ENCODE results near the gene OR7C1.
"Not testable (repeated sequence)": the region's sequence is repeated elsewhere in the genome, so short reads cannot be mapped to it uniquely, and the experiment has no call there.

The OR7C1 gene

DNA sequence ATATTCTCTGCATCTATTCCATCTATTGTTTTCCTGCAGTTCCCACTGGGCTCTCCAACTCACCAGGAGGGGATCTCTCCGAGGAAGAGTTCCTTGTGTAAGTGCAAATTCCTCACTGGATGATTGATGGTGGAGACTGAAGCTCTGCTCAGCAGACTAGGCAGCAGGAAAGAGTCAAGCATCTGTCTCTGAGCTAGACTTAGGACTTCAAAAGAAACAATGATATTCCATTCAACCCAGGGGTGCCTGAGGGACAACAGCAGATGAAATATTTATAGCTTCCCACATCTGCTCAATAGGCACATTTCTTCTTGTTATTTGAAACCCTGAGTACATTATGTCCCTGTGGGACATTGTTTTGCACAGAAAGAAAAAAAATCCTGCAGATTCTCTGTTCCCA, at the start of gene OR7C1, which contains the start of gene OR7A5:
TSS of gene OR7C1 (minus strand) at position 175 of the 400 bp plus-strand sequence. CDS start 35,049 bp downstream, outside the sequence.
TSS of gene OR7A5 (minus strand) at position 175 of the 400 bp plus-strand sequence. CDS start 6,944 bp downstream, outside the sequence.
- no peak for DNase-seq (ENCODE audit: low read depth in 2 of 3, low spot score in 1 of 3)

GRCh38 chr19:14871619-14872230, 36.7 kb upstream of the OR7C1 start:
- no peak for DNase-seq (ENCODE audit: low read depth in 2 of 3, low spot score in 1 of 3)

- DNase-seq (ENCODE audit: low read depth in 2 of 3, low spot score in 1 of 3): no peak
These were observed 33.5 kb upstream of the OR7C1 start for GRCh38 chr19:14868497-14868896.

DNA sequence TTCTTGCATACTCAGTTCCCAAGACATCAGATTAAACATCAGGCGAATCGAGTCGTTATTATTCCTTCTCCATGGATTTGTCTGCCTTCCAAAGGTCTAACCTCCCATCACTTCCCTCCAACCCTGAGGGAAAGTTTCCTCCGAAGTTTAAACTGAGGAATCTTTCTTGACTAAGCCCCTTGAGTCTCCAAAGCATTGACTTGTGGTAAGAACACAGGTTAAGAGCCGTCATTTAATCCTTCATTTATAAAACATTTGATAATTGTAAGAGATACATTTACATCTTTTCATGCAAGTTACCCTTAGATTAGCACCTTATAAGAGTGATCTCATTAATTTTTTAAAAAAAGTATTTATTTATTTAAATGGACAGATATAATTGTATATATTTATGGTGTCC, 13.8 kb upstream of the OR7C1 start, which contains the start of gene OR7A10:
TSS of gene OR7A10 (minus strand) at position 101 of the 400 bp plus-strand sequence. CDS start 7,045 bp downstream, outside the sequence.
- no peak for DNase-seq (ENCODE audit: low read depth in 2 of 3, low spot score in 1 of 3)

DNA sequence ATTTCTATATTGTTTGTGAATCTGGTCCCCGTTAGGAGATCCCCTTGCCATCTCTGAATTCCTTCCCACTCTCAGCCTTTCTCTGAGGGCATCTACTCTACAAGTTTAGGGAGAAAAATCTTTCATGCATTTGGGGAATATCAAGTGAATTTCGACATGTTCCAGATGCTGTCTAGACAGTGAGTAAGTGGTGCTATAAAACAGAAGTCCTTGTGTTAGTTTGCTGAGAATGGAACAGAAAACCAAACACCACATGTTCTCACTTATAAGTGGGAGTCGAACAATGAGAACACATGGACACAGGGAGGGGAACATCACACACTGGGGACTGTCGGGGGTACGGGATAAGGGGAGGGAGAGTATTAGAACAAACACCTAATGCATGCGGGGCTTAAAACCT, 8.6 kb upstream of the OR7C1 start:
- DNase-seq (ENCODE audit: low read depth in 2 of 3, low spot score in 1 of 3): no peak

DNA sequence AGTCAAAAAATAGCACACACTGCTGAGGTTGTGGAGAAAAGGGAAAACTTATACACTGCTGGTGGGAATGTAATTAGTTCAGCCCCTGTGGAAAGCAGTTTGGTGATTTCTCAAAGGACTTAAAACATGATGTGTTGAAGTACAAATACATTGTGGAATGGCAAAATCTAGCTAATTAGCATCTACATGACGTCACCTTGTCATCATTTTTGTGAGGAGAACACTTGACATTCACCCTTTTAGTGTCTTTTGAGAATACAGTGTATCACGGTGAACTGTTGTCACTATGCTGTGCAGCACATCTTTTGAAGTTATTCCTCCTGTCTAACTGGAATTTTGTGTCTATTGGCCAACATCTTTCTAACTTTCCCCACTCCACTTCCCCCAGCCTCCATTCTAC, 8.2 kb upstream of the OR7C1 start:
- no peak for DNase-seq (ENCODE audit: low read depth in 2 of 3, low spot score in 1 of 3)

GRCh38 chr19:14840206-14840605, 5.2 kb upstream of the OR7C1 start:
- no peak for DNase-seq (ENCODE audit: low read depth in 2 of 3, low spot score in 1 of 3)

DNA sequence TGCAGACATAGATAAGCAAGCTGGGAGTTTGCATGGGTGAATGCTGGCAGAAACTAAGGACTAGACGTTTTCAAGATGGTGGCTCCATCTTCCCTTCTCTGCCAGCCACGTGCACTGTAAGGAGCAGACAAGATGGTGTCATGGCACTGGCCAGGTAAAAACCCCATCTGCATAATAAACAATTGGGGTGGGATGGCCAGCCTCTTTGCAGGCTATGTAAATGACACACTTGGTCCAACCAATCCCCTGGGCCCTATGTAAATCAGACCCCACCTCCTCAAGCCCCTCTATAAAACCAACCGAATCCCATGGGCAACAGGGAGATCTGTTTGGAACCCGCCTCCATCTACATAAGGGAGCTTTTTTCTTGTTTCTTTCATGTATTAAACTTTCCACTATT, 2.4 kb upstream of the OR7C1 start:
- no peak for DNase-seq (ENCODE audit: low read depth in 2 of 3, low spot score in 1 of 3)

- DNase-seq (ENCODE audit: low read depth in 2 of 3, low spot score in 1 of 3): no peak
These were observed 4.3 kb downstream of the OR7C1 start for GRCh38 chr19:14830702-14831101.

DNA sequence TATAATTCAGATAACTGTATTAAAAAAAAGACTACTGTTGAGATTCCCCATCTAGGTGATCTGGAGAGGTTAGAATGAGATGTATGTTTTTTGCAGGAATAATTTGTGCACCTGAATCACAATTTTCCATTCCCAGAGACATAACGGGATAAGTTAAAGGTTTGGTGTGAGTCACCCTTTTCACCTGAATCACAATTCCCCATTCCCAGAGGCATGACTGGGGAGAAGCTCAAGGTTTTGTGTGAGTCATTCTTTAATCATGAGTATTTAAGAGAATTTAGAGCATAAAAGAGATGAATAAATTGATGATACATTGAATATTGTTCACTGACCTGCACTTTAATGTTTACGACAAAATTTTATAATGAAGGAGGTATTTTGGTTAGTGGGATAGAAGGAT, 9.0 kb downstream of the OR7C1 start:
- DNase-seq (ENCODE audit: low read depth in 2 of 3, low spot score in 1 of 3): no peak

GRCh38 chr19:14821937-14822336, 13.0 kb downstream of the OR7C1 start:
- DNase-seq (ENCODE audit: low read depth in 2 of 3, low spot score in 1 of 3): no peak

GRCh38 chr19:14818588-14818987, 16.4 kb downstream of the OR7C1 start:
- no peak for DNase-seq (ENCODE audit: low read depth in 2 of 3, low spot score in 1 of 3)

GRCh38 chr19:14817052-14817451, 17.9 kb downstream of the OR7C1 start:
- DNase-seq (ENCODE audit: low read depth in 2 of 3, low spot score in 1 of 3): no peak

DNA sequence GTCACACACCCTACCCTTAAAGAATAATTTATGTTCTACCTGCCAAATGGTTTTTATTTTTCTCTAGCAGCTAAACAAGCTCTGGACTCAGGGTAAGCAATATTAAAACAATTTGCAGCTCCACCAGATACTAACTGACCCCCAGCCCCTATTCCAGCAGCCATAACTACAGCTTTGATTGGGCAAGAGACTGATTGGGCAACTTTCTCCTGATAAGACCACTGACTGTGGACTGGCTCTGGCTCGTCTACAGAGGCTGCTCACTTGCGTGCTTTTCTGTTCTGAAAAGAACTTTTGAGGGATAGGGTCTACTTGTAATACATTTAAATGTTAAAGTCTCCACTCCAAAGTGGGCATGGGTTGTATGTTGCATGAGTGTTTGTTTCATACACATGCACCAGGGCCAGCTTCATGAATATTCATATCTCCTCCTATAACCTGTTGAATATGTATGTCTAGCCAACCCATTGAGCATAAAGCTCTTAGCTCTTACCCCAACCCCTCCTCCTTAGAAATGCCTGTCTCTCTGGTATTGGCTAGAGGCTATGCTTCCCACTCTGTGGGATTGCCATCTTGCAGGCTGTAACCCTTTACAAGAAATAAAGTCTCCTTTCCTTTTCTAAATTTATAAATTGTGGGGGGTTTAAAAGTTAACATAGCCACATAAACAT, 19.9 kb downstream of the OR7C1 start:
- DNase-seq (ENCODE audit: low read depth in 2 of 3, low spot score in 1 of 3): no peak

GRCh38 chr19:14809272-14810057, 25.5 kb downstream of the OR7C1 start:
- no peak for DNase-seq (ENCODE audit: low read depth in 2 of 3, low spot score in 1 of 3)

GRCh38 chr19:14804765-14805164, 30.2 kb downstream of the OR7C1 start:
- DNase-seq (ENCODE audit: low read depth in 2 of 3, low spot score in 1 of 3): no peak

- no peak for DNase-seq (ENCODE audit: low read depth in 2 of 3, low spot score in 1 of 3)
These were observed 36.2 kb downstream of the OR7C1 start for GRCh38 chr19:14798760-14799159.

DNA sequence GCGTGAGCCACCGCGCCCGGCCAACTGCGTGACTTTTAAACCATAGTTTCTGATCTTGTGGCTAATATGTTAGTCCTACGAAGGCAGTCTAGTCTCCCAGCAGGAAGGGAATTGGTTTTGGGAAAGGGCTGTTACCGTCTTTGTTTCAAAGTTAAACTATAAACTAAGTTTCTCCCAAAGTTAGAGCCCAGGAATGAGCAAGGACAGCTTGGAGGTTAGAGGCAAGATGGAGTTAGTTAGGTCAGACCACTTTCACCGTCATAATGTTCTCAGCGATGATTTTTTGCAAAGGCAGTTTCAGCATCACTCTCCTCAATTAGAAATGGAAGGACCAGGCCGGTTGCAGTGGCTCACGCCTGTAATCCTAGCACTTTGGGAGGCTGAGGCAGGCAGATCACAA, 39.0 kb downstream of the OR7C1 start:
- DNase-seq (ENCODE audit: low read depth in 2 of 3, low spot score in 1 of 3): no peak

- DNase-seq (ENCODE audit: low read depth in 2 of 3, low spot score in 1 of 3): no peak
These were observed 39.8 kb downstream of the OR7C1 start for GRCh38 chr19:14795078-14795721.

DNA sequence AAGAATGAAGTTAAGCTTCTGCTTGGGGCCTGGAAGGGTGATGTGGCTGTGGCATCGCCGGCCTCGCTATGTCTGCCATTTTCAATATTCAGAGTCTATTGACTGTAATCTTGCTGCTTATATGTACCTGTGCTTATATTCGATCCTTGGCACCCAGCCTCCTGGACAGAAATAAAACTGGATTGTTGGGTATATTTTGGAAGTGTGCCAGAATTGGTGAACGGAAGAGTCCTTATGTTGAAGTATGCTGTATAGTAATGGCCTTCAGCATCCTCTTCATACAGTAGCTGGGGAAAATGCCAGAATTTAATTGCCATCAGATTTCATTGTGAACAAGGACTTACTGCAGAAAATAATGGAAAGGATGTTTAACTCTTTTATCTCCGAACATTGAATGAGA, 42.7 kb downstream of the OR7C1 start:
- not testable (repeated sequence) for DNase-seq (ENCODE audit: low read depth in 2 of 3, low spot score in 1 of 3)

DNA sequence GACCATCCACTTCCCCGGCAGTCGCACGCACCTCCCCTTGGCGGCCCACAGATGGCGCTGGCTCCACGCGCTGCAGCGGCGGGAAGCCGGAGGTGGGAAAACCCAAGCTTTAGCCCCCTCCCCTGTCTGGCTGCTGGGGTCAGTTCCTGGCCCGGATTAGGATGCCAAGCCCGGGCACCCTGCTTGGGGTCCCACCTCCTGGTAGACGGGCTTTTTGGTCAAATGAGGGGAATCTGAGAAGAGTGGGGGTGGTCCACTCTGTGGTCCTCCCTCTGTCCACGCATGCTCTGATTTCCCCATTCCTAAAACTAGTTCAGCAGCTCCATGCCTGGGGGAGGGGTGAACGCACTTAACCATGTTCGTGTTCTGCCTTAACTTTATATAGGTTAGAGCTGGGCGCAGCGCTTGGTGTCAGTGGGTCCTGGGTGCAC, 48.5 kb downstream of the OR7C1 start:
- peak in 1 of 3 donors; percentile 10 for DNase-seq (ENCODE audit: low read depth in 2 of 3, low spot score in 1 of 3)
